ENCODE measurements around the gene ABCA8.
"Not testable (repeated sequence)": the region's sequence is repeated elsewhere in the genome, so short reads cannot be mapped to it uniquely, and the experiment has no call there.

Gene ABCA8

GRCh38 chr17:68955181-68955841 is at the start of gene ABCA8:
TSS of gene ABCA8 (minus strand) at chr17:68955392. CDS start at chr17:68942034, 13,358 bp downstream.
- no peak for DNase-seq (ENCODE audit: low read depth)
- TF ChIP-seq CTCF (conservative IDR thresholded peaks at IDR 0.05; ENCODE audit: low read depth, low read length), result no peak
- no peak within 1 kb of the TSS for H3K4me3 ChIP-seq (ENCODE audit: low read length)

GRCh38 chr17:69004759-69005158 is 49.6 kb upstream of the ABCA8 start:
- not testable (repeated sequence) for DNase-seq (ENCODE audit: low read depth); H3K4me3 ChIP-seq (ENCODE audit: low read length)

- DNase-seq (ENCODE audit: low read depth), result not testable (repeated sequence)
These were observed 44.6 kb upstream of the ABCA8 start for GRCh38 chr17:68999743-69000142.

GRCh38 chr17:68993112-68993511 is 37.9 kb upstream of the ABCA8 start:
- no peak overlapping the region for H3K4me3 ChIP-seq (ENCODE audit: low read length)
- no peak for TF ChIP-seq CTCF (conservative IDR thresholded peaks at IDR 0.05; ENCODE audit: low read depth, low read length)
- no peak for DNase-seq (ENCODE audit: low read depth)

More at GRCh38 chr17:68999743-69000142, 44.6 kb upstream of the ABCA8 start:
- H3K4me3 ChIP-seq (ENCODE audit: low read length), result not testable (repeated sequence)

- no peak for DNase-seq (ENCODE audit: low read depth)
- no peak overlapping the region for H3K4me3 ChIP-seq (ENCODE audit: low read length)
- no peak for TF ChIP-seq CTCF (conservative IDR thresholded peaks at IDR 0.05; ENCODE audit: low read depth, low read length)
These were observed 32.8 kb upstream of the ABCA8 start for GRCh38 chr17:68987966-68988365.

- no peak for TF ChIP-seq CTCF (conservative IDR thresholded peaks at IDR 0.05; ENCODE audit: low read depth, low read length)
- H3K4me3 ChIP-seq (ENCODE audit: low read length), result no peak overlapping the region
- DNase-seq (ENCODE audit: low read depth), result peak; percentile 2
These were observed 26.1 kb upstream of the ABCA8 start for GRCh38 chr17:68981288-68981687.

GRCh38 chr17:68973098-68973846 is 18.1 kb upstream of the ABCA8 start:
- no peak overlapping the region for H3K4me3 ChIP-seq (ENCODE audit: low read length)
- TF ChIP-seq CTCF (conservative IDR thresholded peaks at IDR 0.05; ENCODE audit: low read depth, low read length), result no peak
- no peak for DNase-seq (ENCODE audit: low read depth)

- no peak overlapping the region for H3K4me3 ChIP-seq (ENCODE audit: low read length)
- no peak for DNase-seq (ENCODE audit: low read depth)
- peak; percentile 75 for TF ChIP-seq CTCF (conservative IDR thresholded peaks at IDR 0.05; ENCODE audit: low read depth, low read length)
These were observed 17.0 kb upstream of the ABCA8 start for GRCh38 chr17:68972119-68972704.
